SH-SY5Y (cell line): ENCODE data around the gene CTNNA3.

ENCODE experiments used
- GATA2 ChIP-seq: IDR thresholded peaks from 2 replicates; pipeline ENCODE4 v1.6.1; 2011; ENCODE audit warnings: mild to moderate bottlenecking, low read depth, low read length
- GATA3 ChIP-seq: IDR thresholded peaks from 2 replicates; pipeline ENCODE4 v1.6.1; 2011; ENCODE audit warnings: low read depth, mild to moderate bottlenecking, low read length, moderate library complexity

DNA sequence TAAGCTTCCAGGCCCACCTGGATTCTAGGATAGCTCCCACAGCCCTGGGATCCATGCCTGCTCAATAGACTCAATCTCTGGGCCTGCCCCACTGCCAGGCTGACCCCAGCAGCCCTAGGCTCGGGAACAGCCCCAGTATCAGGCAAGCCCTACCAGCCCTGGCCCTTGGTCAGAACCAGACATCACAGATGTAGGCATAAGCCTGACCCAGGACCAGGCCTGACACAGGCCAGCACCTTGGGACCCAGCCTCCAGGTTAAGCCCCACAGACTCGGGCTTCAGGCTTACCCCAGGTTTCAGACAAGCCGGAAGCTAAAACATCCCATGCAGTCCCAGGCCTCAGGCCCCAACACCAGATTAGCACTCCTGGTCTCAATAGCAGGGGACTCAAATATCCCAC lies 1046.4 kb downstream of the CTNNA3 start:
- TF ChIP-seq GATA3: no peak
- TF ChIP-seq GATA2: no peak
